ENCODE results near the gene GTF2F1.
"Not testable (repeated sequence)": the region's sequence is repeated elsewhere in the genome, so short reads cannot be mapped to it uniquely, and the experiment has no call there.

Gene GTF2F1

GRCh38 chr19:6354098-6354674 is 38.8 kb downstream of the GTF2F1 start:
- DNase-seq = no peak

- no peak for DNase-seq
These were observed 40.4 kb downstream of the GTF2F1 start for GRCh38 chr19:6352381-6353165.

- DNase-seq = no peak
These were observed 42.3 kb downstream of the GTF2F1 start for GRCh38 chr19:6350688-6351087.

GRCh38 chr19:6349271-6349670 is 43.7 kb downstream of the GTF2F1 start:
- DNase-seq = not testable (repeated sequence)

GRCh38 chr19:6343462-6343861 is 49.5 kb downstream of the GTF2F1 start:
- DNase-seq = no peak

GRCh38 chr19:6340493-6341201 is 52.3 kb downstream of the GTF2F1 start:
- no peak for DNase-seq

- DNase-seq = no peak
These were observed 58.3 kb downstream of the GTF2F1 start for GRCh38 chr19:6334490-6335285.

GRCh38 chr19:6333439-6333838 is 59.5 kb downstream of the GTF2F1 start, which contains the start of gene ACER1:
TSS of gene ACER1 (minus strand) at chr19:6333612. CDS start at chr19:6333551, 61 bp downstream.
- no peak for DNase-seq
